HG03457 (cell line): Measurements from ENCODE around the gene PHLDB1.

Experiments
- ATAC-seq: cut with Tn5 transposase; IDR thresholded peaks from one replicate; pipeline ENCODE4 v1.9.1; 2021; ENCODE audit warnings: moderate number of reproducible peaks; ENCODE audit not compliant: unreplicated experiment

The PHLDB1 gene

DNA sequence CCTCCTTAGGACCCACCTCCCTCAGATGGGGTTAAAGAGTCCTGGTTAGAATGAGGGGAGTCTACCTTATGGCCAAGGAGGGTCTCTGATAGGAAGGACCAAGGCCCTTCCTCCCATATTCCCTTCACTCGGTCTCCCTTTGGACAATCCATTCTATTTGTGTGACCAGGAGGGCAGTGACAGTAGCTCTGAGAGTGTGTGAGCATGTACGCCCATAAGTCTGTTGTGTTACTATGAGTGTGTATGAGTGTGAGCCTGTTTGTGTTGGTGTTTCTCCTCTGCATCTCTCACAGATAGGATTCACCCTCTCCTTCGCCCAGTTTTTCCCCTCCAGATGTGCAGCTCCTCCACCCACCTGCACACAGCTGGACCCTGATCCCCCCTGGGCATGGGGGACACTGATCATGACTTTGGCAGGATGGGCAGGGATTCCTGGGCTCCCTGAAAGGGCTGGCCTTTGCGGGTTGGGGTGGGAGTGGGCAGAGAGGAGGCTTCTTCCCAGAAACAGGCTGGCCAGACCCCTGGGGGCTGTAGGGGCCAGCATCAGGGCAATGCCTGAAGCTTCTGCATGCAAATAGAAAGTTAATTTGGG is 14.5 kb downstream of the PHLDB1 start:
- ATAC-seq = no peak

GRCh38 chr11:118622376-118623268 is 15.2 kb downstream of the PHLDB1 start:
- ATAC-seq = no peak

GRCh38 chr11:118623269-118623655 is 15.8 kb downstream of the PHLDB1 start:
- ATAC-seq = no peak

DNA sequence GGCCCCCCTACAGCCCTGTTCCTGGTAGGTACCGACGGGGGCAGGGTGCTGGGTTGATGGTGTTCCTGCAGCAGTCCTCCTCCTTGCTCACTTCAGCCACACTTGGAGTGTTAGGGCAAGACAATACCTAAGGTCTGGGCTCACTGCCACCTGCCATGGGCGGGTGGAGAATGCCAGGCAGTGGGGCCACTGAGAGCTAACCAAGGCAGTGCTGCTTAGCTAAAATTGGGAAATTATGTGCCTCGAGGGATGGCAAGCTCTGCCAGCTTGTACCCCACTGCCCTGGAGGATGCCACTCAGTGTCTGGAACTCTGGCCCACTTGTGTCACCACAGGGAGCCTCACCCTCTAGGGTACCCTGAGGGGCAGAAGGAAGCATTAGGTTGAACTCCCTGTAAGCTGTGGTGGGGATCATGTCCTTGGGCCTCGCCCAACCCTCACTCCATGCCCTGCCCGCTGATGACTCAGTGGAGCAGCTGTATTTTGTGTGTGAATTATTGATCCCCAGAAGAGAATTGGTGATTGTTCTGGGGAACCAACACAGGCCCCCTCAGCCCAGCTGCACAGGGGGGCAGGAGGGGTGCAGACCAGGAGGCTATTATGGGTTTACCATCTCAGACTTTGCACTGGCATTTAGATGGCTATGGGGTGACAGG is 17.7 kb downstream of the PHLDB1 start:
- no peak for ATAC-seq

GRCh38 chr11:118625976-118626375 is 18.6 kb downstream of the PHLDB1 start:
- no peak for ATAC-seq

- ATAC-seq = no peak
These were observed 20.2 kb downstream of the PHLDB1 start for GRCh38 chr11:118627566-118627965.

- ATAC-seq = no peak
These were observed 20.6 kb downstream of the PHLDB1 start for GRCh38 chr11:118628031-118628430.

- ATAC-seq = no peak
These were observed 21.0 kb downstream of the PHLDB1 start for GRCh38 chr11:118628432-118628831.

- ATAC-seq = no peak
These were observed 21.6 kb downstream of the PHLDB1 start for GRCh38 chr11:118628861-118629549.

GRCh38 chr11:118629761-118630661 is 22.6 kb downstream of the PHLDB1 start:
- ATAC-seq = no peak

DNA sequence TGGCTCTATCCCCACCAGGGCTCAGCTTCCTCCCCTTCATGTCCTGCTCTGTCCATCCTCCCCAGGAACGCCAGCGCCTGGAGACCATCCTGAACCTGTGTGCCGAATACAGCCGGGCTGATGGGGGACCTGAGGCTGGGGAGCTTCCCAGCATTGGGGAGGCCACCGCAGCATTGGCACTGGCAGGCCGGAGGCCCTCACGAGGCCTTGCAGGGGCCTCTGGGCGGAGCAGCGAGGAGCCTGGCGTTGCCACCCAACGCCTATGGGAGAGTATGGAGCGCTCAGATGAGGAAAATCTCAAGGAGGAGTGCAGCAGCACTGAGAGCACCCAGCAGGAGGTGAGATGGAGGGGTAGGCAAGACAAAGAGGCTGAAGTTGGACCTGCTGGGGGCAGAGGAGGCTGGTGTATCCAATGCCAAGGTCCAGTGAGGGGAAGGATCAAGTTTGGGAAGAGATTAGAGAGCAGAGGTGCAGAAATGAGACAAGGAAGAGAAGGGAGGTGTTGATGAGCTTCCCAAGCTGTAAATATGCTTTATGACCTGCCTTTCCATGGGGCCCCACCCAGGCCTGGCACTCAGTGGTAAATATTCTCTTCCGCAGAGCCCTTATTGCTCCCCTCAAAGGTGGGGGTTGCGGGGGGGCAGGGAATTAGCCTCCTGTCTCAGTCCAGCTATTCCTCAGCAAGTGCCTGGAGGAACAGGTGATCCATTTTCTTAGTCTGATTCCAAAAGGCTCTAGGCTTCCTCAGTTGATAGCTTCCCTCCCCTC is 23.9 kb downstream of the PHLDB1 start:
- ATAC-seq = no peak

DNA sequence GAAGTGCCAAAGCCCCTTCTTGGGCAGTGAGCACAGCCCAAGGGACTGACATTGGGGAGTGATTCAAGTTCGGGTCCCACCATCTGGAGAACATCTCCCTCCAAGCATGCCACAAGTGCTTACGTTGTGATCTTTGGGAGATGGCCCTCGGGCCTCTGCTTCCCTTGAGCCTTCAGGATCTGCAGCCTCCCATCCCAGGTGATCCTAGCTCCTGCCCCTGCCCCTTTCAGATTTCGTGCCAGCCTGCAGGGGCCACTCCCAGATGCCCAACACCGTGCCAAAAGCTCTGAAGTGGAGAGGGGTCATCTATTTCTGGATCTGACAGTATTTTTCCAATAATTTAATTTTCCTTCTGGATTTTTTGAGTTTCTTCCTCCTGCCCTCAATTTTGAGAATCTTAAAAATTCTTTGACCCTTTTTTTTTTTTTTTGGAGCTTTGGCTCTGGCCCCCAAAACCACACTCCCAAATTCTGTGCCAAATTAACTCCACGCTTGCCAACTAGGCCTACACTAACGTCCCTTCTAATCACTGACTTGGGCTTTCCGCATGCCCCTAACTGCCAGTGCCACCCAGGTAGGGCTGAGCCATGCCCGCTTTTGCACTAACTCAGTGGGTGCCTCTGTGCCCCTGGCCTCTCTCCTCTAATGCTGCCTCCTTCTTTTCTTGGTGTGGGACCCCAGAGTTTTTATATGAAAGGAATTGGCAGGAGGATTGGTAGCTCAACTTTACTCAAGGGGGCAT is 25.3 kb downstream of the PHLDB1 start:
- ATAC-seq = no peak

DNA sequence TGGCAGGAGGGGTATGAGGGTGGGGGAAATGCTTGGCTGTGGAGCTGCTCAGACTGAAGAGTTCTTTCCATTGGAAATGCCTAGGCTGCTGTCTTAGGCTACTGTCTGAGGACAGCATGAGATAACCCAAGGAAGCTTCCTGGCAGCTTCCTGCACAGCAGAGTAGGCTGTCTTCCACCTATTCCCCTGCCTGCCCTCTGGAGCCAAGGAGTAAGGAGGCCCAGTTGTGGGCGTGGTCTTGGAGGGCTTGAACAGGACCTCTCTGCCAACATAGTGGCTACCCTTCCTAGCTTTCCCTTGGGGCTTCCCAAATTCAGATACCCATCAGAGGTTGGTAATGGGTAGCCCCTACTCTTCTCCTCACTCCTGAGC is 25.9 kb downstream of the PHLDB1 start:
- no peak for ATAC-seq

DNA sequence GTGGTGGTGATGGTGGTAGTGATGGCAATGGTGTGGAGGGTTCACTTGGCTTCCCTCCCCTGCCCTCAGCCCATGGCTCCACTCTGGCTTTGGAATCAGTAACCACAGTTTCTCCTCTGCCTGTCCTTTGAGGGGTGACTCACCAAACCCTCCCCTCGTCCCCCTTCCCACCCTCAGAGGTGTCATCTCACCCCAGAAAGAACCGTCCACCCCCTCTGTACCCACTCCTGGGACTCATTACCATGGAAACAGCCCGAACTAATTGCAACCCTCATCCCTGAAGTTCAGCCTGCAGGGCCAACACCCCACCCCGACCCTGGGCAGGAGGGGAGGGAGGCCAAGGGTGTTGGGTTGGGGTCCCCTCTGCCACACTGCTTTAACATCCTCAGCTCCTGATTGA is 26.6 kb downstream of the PHLDB1 start:
- no peak for ATAC-seq

DNA sequence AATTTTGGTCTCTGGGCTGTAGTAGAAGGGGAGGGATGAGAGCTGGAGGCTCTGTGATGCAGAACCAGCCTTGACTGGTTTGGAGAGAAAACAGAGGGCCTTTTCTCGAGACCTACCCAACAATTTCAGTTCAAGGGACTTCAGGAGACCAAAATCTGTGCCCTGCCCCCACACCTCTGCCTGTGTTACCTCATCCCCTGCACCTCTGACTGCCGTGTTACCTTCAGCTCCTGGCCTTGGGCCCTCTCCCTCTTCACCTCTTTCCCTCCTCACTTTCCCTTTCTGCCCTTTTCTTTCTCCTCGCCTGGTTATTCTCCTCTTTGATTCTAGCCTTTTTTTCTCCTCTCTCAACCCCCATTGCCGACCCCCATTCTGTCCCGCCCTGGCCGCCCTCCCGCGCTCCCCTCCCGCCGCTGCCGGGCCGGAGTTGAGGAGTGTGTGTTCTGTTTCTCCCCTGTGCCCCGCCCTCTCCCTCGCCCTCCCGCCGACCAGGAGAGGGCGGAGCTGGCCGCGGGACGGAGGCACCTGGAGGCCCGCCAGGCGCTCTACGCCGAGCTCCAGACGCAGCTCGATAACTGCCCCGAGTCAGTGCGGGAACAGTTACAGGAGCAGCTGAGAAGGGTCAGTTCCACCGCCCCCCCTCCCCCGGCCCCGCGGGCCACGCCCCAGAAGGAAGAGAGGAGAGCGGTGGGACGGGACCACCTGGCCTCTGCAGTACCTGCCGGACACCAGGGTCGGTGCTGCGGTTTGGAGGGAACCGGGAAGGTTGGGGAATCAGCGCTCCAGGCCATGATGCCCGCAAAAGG is 27.2 kb downstream of the PHLDB1 start:
- ATAC-seq = no peak

DNA sequence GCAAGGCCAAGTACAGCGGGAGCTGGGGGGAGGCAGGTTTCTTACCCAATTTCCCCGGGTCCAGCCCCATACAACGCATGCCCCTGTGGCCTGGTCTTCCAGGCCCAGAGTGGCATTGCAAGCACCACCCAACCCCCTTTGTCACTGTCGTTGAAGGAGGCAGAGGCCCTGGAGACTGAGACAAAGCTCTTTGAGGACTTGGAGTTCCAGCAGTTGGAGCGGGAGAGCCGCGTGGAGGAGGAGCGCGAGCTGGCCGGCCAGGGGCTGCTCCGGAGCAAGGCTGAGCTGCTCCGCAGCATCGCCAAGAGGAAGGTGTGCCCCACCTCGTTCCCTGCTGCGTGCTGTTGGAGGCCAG is 27.8 kb downstream of the PHLDB1 start:
- no peak for ATAC-seq

DNA sequence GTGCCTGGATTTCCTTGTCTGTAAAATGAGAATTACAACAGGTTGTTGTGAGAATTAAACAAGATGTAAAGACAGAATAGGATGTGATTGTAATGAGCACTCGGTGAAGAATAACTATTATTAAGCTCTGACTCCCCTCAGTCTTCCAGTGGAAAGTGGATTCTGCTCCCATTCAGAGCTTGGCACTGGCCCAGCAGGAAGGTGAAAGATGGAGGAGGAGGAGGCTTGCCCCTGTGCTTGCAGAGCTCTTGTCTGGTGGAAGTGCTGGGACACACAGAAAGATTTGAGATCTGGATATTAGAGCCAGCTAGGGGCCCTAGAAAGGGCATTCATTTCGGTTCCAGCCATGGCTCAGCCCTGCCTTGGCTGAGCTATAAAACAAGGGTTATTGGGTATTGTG is 28.2 kb downstream of the PHLDB1 start:
- no peak for ATAC-seq

GRCh38 chr11:118636569-118637290 is 29.3 kb downstream of the PHLDB1 start:
- ATAC-seq = no peak
